Loucy (cell line): ENCODE results near the gene LPGAT1.

Source experiments
- H2AFZ ChIP-seq: fragments of 200-600 bp; sonication (generic); 2 replicates; pipeline ENCODE4 v1.6.0; 2016; ENCODE audit warnings: antibody characterized with exemption, mild to moderate bottlenecking, low read length, moderate library complexity
- H3F3A ChIP-seq: fragments of 200-600 bp; 2 replicates; pipeline ENCODE4 v1.6.0; 2016; ENCODE audit warnings: antibody characterized with exemption, low read depth, mild to moderate bottlenecking
- H3K27me3 ChIP-seq: fragments of 200-600 bp; sonication (generic); 2 replicates; pipeline ENCODE4 v1.6.1; 2014; ENCODE audit warnings: low read length, mild to moderate bottlenecking; ENCODE audit not compliant: insufficient read depth, poor library complexity, severe bottlenecking
- H3K36me3 ChIP-seq: fragments of 200-600 bp; sonication (generic); 2 replicates; pipeline ENCODE4 v1.6.1; 2016; ENCODE audit warnings: low read length; ENCODE audit not compliant: insufficient read depth
- H3K4me1 ChIP-seq: fragments of 200-600 bp; sonication (generic); 2 replicates; pipeline ENCODE4 v1.5.1; 2014; ENCODE audit warnings: low read length, mild to moderate bottlenecking; ENCODE audit not compliant: insufficient read depth, poor library complexity, severe bottlenecking
- H3K4me2 ChIP-seq: fragments of 200-600 bp; sonication (generic); 2 replicates; pipeline ENCODE4 v1.6.0; 2014; ENCODE audit warnings: antibody characterized with exemption, low read length, low read depth, mild to moderate bottlenecking; ENCODE audit not compliant: poor library complexity, severe bottlenecking
- H3K4me3 ChIP-seq: fragments of 200-600 bp; sonication (generic); 2 replicates; pipeline ENCODE4 v1.5.1; 2014; ENCODE audit warnings: low read length, mild to moderate bottlenecking, mixed read lengths; ENCODE audit not compliant: poor library complexity, severe bottlenecking
- H3K79me2 ChIP-seq: fragments of 200-600 bp; sonication (generic); 2 replicates; pipeline ENCODE4 v1.6.1; 2014; ENCODE audit warnings: low read length; ENCODE audit not compliant: insufficient read depth
- H3K9ac ChIP-seq: fragments of 200-600 bp; sonication (generic); 2 replicates; pipeline ENCODE4 v1.6.0; 2014; ENCODE audit warnings: mild to moderate bottlenecking, low read depth, low read length, moderate library complexity; ENCODE audit not compliant: poor library complexity, severe bottlenecking
- H3K9me2 ChIP-seq: fragments of 200-600 bp; sonication (generic); replicated peaks from 2 replicates; pipeline ENCODE4 v1.6.1; 2016; ENCODE audit warnings: low read depth, low read length, mixed read lengths
- H3K9me3 ChIP-seq: fragments of 200-600 bp; sonication (generic); 2 replicates; pipeline ENCODE4 v1.6.1; 2014; ENCODE audit warnings: mild to moderate bottlenecking, antibody characterized with exemption, low read length, low read depth; ENCODE audit not compliant: insufficient read depth
- H4K20me1 ChIP-seq: fragments of 200-600 bp; sonication (generic); 2 replicates; pipeline ENCODE4 v1.6.0; 2014; ENCODE audit warnings: antibody characterized with exemption, low read length, mild to moderate bottlenecking; ENCODE audit not compliant: insufficient read depth, poor library complexity, severe bottlenecking
- CTCF ChIP-seq: fragments of 200-600 bp; sonication (generic); conservative IDR thresholded peaks from 2 replicates; pipeline ENCODE4 v1.5.1; 2014; ENCODE audit warnings: mild to moderate bottlenecking, antibody characterized with exemption, low read length
- EZH2phosphoT487 ChIP-seq: fragments of 200-600 bp; IDR thresholded peaks from 2 replicates; pipeline ENCODE4 v1.6.1; 2018; ENCODE audit warnings: antibody characterized with exemption, mild to moderate bottlenecking, moderate library complexity, borderline replicate concordance

Gene LPGAT1

GRCh38 chr1:211783266-211783665 is 47.3 kb downstream of the LPGAT1 start:
- Histone ChIP-seq H3K36me3 (peaks cover 32% of the 10 kb centered on the region), H3K4me2 (no peak overlapping the region), H3K9me3 (no peaks in the 10 kb centered on the region), H3K27me3 (no peaks in the 10 kb centered on the region), H3K4me1 (no peaks in the 10 kb centered on the region), H2AFZ (no peak overlapping the region), H3K9me2 (no peaks in the 10 kb centered on the region), H3K9ac (no peak overlapping the region), H4K20me1 (no peaks in the 10 kb centered on the region), H3K4me3 (no peak overlapping the region), H3K79me2 (no peaks in the 10 kb centered on the region), H3F3A (no peaks in the 10 kb centered on the region)
- TF ChIP-seq EZH2phosphoT487 (no peak), CTCF (no peak)

DNA sequence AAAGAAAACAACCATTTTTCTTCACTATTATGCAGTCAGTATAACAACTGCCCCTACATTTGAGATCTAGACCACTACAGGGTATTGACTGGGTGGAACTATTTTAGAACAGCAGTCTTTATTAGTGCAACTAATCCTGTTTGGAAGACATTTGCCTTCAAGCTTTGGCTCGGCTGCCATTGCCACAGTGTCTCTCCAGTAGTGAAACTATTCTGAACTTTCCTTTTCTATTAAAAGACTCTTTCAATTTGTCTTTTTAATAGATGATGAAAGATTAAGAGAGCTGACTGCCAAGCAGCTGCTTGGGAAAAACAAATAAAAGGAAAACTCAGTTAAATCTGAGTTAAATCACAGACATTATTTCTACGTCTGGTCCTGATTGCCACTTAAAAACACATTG is 49.3 kb downstream of the LPGAT1 start:
- TF ChIP-seq CTCF (no peak), EZH2phosphoT487 (no peak)
- H3K36me3 ChIP-seq = peaks cover 29% of the 10 kb centered on the region
- no peaks in the 10 kb centered on the region for H3K79me2 ChIP-seq

DNA sequence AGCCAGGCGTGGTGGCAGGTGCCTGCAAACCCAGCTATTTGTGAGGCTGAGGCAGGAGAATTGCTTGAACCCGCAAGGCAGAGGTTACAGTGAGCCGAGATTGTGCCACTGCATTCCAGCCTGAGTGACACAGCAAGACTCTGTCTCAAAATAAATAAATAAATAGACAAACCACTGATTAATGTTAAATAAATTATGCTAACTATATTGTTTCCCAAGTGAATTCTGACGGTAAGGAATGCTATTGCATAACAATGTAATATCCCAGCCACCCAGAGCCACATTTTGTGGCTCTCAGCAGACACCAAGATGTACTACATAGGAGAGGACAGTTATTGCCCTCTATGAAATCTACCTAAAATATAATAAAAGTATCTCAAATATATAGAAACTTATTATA is 55.4 kb downstream of the LPGAT1 start:
- TF ChIP-seq EZH2phosphoT487 (no peak), CTCF (no peak)
- Histone ChIP-seq H3K36me3 (peaks cover 25% of the 10 kb centered on the region), H3K4me2 (no peak overlapping the region)

More for the DNA sequence above, 49.3 kb downstream of the LPGAT1 start:
- Histone ChIP-seq H3F3A (no peaks in the 10 kb centered on the region), H3K9me3 (no peaks in the 10 kb centered on the region), H3K4me2 (no peak overlapping the region), H4K20me1 (no peaks in the 10 kb centered on the region), H3K9me2 (no peaks in the 10 kb centered on the region), H3K9ac (no peak overlapping the region), H3K4me1 (no peaks in the 10 kb centered on the region), H2AFZ (no peak overlapping the region), H3K4me3 (no peak overlapping the region), H3K27me3 (no peaks in the 10 kb centered on the region)

More for the DNA sequence above, 55.4 kb downstream of the LPGAT1 start:
- Histone ChIP-seq H3F3A (no peaks in the 10 kb centered on the region), H3K4me1 (no peaks in the 10 kb centered on the region), H4K20me1 (no peaks in the 10 kb centered on the region), H3K9me2 (no peaks in the 10 kb centered on the region), H3K9ac (no peak overlapping the region), H3K4me3 (no peak overlapping the region), H3K27me3 (no peaks in the 10 kb centered on the region), H3K79me2 (no peaks in the 10 kb centered on the region), H3K9me3 (no peaks in the 10 kb centered on the region), H2AFZ (no peak overlapping the region)
